Breast epithelium (tissue), 3 donors: ENCODE results near the gene TMEM247.

ENCODE experiments used
- POLR2A ChIP-seq: fragments of 450-650 bp; IDR thresholded peaks from one replicate; pipeline ENCODE4 v1.6.1; 2016; ENCODE audit warnings: antibody characterized with exemption, mild to moderate bottlenecking, moderate library complexity
- POLR2AphosphoS5 ChIP-seq, 3 donors: sonication (generic); formaldehyde crosslinking; IDR thresholded peaks; one replicate each; pipeline ENCODE4 v1.6.1; 2017; ENCODE audit warnings: antibody characterized with exemption in 3 of 3
- TF ChIP-seq, protein P1 (sequence below), 3 donors: fragments of 450-650 bp; IDR thresholded peaks; one replicate each; pipeline ENCODE4 v1.5.1; 2016 to 2017; ENCODE audit warnings: antibody characterized with exemption in 3 of 3, mild to moderate bottlenecking in 3 of 3, moderate library complexity in 3 of 3

GRCh38 chr2:46471697-46472096, 7.7 kb upstream of the TMEM247 start:
- TF ChIP-seq, protein P1, sequence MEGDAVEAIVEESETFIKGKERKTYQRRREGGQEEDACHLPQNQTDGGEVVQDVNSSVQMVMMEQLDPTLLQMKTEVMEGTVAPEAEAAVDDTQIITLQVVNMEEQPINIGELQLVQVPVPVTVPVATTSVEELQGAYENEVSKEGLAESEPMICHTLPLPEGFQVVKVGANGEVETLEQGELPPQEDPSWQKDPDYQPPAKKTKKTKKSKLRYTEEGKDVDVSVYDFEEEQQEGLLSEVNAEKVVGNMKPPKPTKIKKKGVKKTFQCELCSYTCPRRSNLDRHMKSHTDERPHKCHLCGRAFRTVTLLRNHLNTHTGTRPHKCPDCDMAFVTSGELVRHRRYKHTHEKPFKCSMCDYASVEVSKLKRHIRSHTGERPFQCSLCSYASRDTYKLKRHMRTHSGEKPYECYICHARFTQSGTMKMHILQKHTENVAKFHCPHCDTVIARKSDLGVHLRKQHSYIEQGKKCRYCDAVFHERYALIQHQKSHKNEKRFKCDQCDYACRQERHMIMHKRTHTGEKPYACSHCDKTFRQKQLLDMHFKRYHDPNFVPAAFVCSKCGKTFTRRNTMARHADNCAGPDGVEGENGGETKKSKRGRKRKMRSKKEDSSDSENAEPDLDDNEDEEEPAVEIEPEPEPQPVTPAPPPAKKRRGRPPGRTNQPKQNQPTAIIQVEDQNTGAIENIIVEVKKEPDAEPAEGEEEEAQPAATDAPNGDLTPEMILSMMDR (IDR thresholded peaks at IDR 0.05): no peak
- TF ChIP-seq POLR2AphosphoS5 (IDR thresholded peaks at IDR 0.05): no peak
- no peak for TF ChIP-seq POLR2A
